GM12878 (cell line): ENCODE measurements around the gene SMAD5. TPM values are rescaled to one million over a fixed set of nuclear protein-coding genes. Genes with fewer than 3 reads are reported as not detected.

ENCODE experiments used
- ATAC-seq: fragments of 200-7000 bp; cut with Tn5 transposase; 3 replicates; pipeline ENCODE4 v1.9.1; 2020; ENCODE audit warnings: mild to moderate bottlenecking, moderate library complexity
- BruUV-seq: library from RNA; stranded (reverse); fragments of 400-500 nt; replicated peaks from 2 replicates; lab custom pipeline; 2021; lab: Mats Ljungman, UMichigan
- CTCF ChIA-PET: fragments of 300-600 bp; sonication (Branson Sonifier 250); formaldehyde crosslinking; extraction: SDS; loops from one replicate; lab custom pipeline; 2021; ENCODE audit warnings: inconsistent platforms; lab: Yijun Ruan, JAX
- POLR2A ChIA-PET: fragments of 350-600 bp; formaldehyde crosslinking; extraction: SDS; loops from one replicate; lab custom pipeline; 2021; ENCODE audit warnings: inconsistent platforms; lab: Charles Lee
- RAD21 ChIA-PET: fragments of 300-600 bp; sonication (Branson Sonifier 250); formaldehyde crosslinking; loops from one replicate; lab custom pipeline; 2023; ENCODE audit warnings: antibody characterized with exemption; ENCODE audit not compliant: unreplicated experiment; lab: Charles Lee
- SMC1A ChIA-PET: fragments of 300-600 bp; sonication (Branson Sonifier 250); formaldehyde crosslinking; loops from one replicate; lab custom pipeline; 2023; ENCODE audit not compliant: unreplicated experiment, uncharacterized antibody; lab: Charles Lee
- DNase-seq: peaks from one replicate; pipeline ENCODE4 v3.0.0-alpha.2; 2011; ENCODE audit warnings: low read depth, low spot score
- FAIRE-seq: peaks from 3 replicates; lab custom pipeline; 2011; peaks lifted over from hg19 to GRCh38; lab: Jason Lieb, UNC
- H2AFZ ChIP-seq: 2 replicates; pipeline ENCODE4 v1.6.0; 2011; ENCODE audit warnings: low read depth, low read length, control low read depth; ENCODE audit not compliant: control insufficient read depth
- H3K27ac ChIP-seq: 2 replicates; pipeline ENCODE4 v1.5.1; 2011; ENCODE audit warnings: control low read depth; ENCODE audit not compliant: control insufficient read depth, insufficient read depth
- H3K27me3 ChIP-seq, 2 experiments: replicated peaks in 1 of 2; 2 replicates each; pipeline versions ENCODE4 v1.6.0 to v1.6.1; 2011; ENCODE audit warnings: low read length in 1 of 2; ENCODE audit not compliant: control insufficient read depth in 2 of 2, insufficient read depth in 2 of 2
- H3K36me3 ChIP-seq, 2 experiments: 2 replicates each; pipeline ENCODE4 v1.5.1; 2011; ENCODE audit warnings: low read length in 1 of 2; ENCODE audit not compliant: control insufficient read depth in 2 of 2, insufficient read depth in 2 of 2
- H3K4me1 ChIP-seq: 2 replicates; pipeline ENCODE4 v1.6.1; 2011; ENCODE audit warnings: mild to moderate bottlenecking, low read length, moderate library complexity, mixed read lengths; ENCODE audit not compliant: control insufficient read depth, insufficient read depth
- H3K4me2 ChIP-seq: 2 replicates; pipeline ENCODE4 v1.6.0; 2011; ENCODE audit warnings: control low read depth; ENCODE audit not compliant: control insufficient read depth, insufficient read depth
- H3K4me3 ChIP-seq: fragments of 200-600 bp; sonication (generic); 2 replicates; pipeline ENCODE4 v1.5.1; 2016
- H3K79me2 ChIP-seq: 2 replicates; pipeline ENCODE4 v1.6.0; 2011; ENCODE audit warnings: low read length; ENCODE audit not compliant: control insufficient read depth, insufficient read depth
- H3K9ac ChIP-seq: 2 replicates; pipeline ENCODE4 v1.8.0; 2011; ENCODE audit warnings: low read length, control low read depth, mixed read lengths; ENCODE audit not compliant: control insufficient read depth, insufficient read depth
- H3K9me3 ChIP-seq: replicated peaks from 3 replicates; pipeline ENCODE4 v1.5.1; 2011; ENCODE audit warnings: mild to moderate bottlenecking, low read length; ENCODE audit not compliant: control insufficient read depth, insufficient read depth
- H4K20me1 ChIP-seq: 2 replicates; pipeline ENCODE4 v1.6.0; 2011; ENCODE audit not compliant: control insufficient read depth, insufficient read depth
- CREM ChIP-seq: IDR thresholded peaks from 2 replicates; pipeline ENCODE4 v1.6.1; 2014; ENCODE audit warnings: antibody characterized with exemption, low read depth
- DPF2 ChIP-seq: fragments of 450-650 bp; IDR thresholded peaks from 2 replicates; pipeline ENCODE4 v1.6.1; 2017; ENCODE audit warnings: mild to moderate bottlenecking
- E2F4 ChIP-seq: IDR thresholded peaks from 2 replicates; pipeline ENCODE4 v1.6.1; 2012; ENCODE audit warnings: low read depth, low read length, improper control_type of control experiment
- E4F1 ChIP-seq: fragments of 450-650 bp; IDR thresholded peaks from 2 replicates; pipeline ENCODE4 v1.6.1; 2018; ENCODE audit warnings: borderline replicate concordance, mild to moderate bottlenecking; ENCODE audit not compliant: partially characterized antibody
- GATAD2B ChIP-seq: fragments of 450-650 bp; conservative IDR thresholded peaks from 2 replicates; pipeline ENCODE4 v1.6.1; 2017; ENCODE audit warnings: low read depth, mild to moderate bottlenecking, moderate library complexity
- JUND ChIP-seq: IDR thresholded peaks from 2 replicates; pipeline ENCODE4 v1.6.1; 2012; ENCODE audit warnings: low read depth, mild to moderate bottlenecking, low read length, improper control_type of control experiment, moderate library complexity
- KDM1A ChIP-seq: fragments of 200-600 bp; sonication (generic); IDR thresholded peaks from 2 replicates; pipeline ENCODE4 v1.6.1; 2016; ENCODE audit warnings: borderline replicate concordance
- NRF1 ChIP-seq: conservative IDR thresholded peaks from 2 replicates; pipeline ENCODE4 v1.6.1; 2011; ENCODE audit warnings: mild to moderate bottlenecking, low read depth, low read length, improper control_type of control experiment
- POU2F2 ChIP-seq: IDR thresholded peaks from 3 replicates; pipeline ENCODE4 v1.6.1; 2011; ENCODE audit warnings: low read depth, mild to moderate bottlenecking, low read length, borderline replicate concordance
- RELB ChIP-seq: fragments of 450-650 bp; IDR thresholded peaks from 2 replicates; pipeline ENCODE4 v1.6.1; 2017; ENCODE audit warnings: low read depth, mild to moderate bottlenecking, moderate library complexity
- TARDBP ChIP-seq: IDR thresholded peaks from 2 replicates; pipeline ENCODE4 v1.6.1; 2016; ENCODE audit warnings: borderline replicate concordance
- TCF12 ChIP-seq: IDR thresholded peaks from 2 replicates; pipeline ENCODE4 v1.6.1; 2011; ENCODE audit warnings: low read depth, mild to moderate bottlenecking, low read length
- USF2 ChIP-seq: IDR thresholded peaks from 2 replicates; pipeline ENCODE4 v1.6.1; 2011; ENCODE audit warnings: low read depth, low read length, improper control_type of control experiment, borderline replicate concordance
- YBX1 ChIP-seq: fragments of 450-650 bp; IDR thresholded peaks from 2 replicates; pipeline ENCODE4 v1.6.1; 2016; ENCODE audit warnings: antibody characterized with exemption
- ZNF207 ChIP-seq: fragments of 450-650 bp; IDR thresholded peaks from 2 replicates; pipeline ENCODE4 v1.6.1; 2014; ENCODE audit warnings: antibody characterized with exemption, mild to moderate bottlenecking, borderline replicate concordance
- ZNF217 ChIP-seq: fragments of 450-650 bp; IDR thresholded peaks from 2 replicates; pipeline ENCODE4 v1.6.1; 2017; ENCODE audit warnings: antibody characterized with exemption, mild to moderate bottlenecking
- WGBS: methylation state at CpG from one replicate; pipeline ENCODE4 v1.1.6; 2016; ENCODE audit warnings: low lambda C conversion rate; ENCODE audit not compliant: insufficient replicate concordance, insufficient coverage; ENCODE audit errors: missing lambda C conversion rate; 5-methylcytosine and 5-hydroxymethylcytosine counted together
- in situ Hi-C: fragments of 300-500 bp; cut with MboI; formaldehyde crosslinking; loops from 9 replicates; pipeline ENCODE4 v1.14.3; 2018; ENCODE audit warnings: mixed read lengths
- intact Hi-C: fragments of 100-400 bp; cut with micrococcal nuclease; formaldehyde crosslinking; loops from one replicate; pipeline ENCODE4 v1.14.2; 2022; ENCODE audit not compliant: unreplicated experiment
- polyA plus RNA-seq, 11 experiments: library from polyadenylated mRNA; depleted of rRNA in 4 of 11; unstranded in 6 of 11; stranded (reverse) in 5 of 11; fragments of >200 nt; fragmentation: Nextera tagmentation in 4 of 11; fragmentation: Illumina TruSeq in 1 of 11; extraction: Ambion mirVana in 4 of 11; extraction: Trizol in 1 of 11; gene quantifications; 1 replicate in 1 of 11; 2 replicates in 10 of 11; pipeline versions ENCODE4 v1.2.1 to v1.2.3, GENCODE V29; 2011 to 2016; ENCODE audit warnings: inconsistent platforms in 2 of 11, missing spikeins in 2 of 11, low read depth in 1 of 11
- total RNA-seq, 4 experiments: library from RNA; depleted of rRNA in 3 of 4; stranded (reverse); fragments of >200 nt in 3 of 4; fragmentation: Illumina TruSeq in 1 of 4; extraction: Trizol in 1 of 4; gene quantifications; 2 replicates each; pipeline versions ENCODE4 v1.2.1 to v1.2.3, GENCODE V29; 2013 to 2021

SMAD5 gene
- total and polyA plus RNA-seq, 10 of the 15 experiments (the other 5 are each of a cell fraction or from before 2014, with no cell fraction given): 3.6 to 40.6 (median 11.7) TPM

GRCh38 chr5:136190091-136190720 is 57.6 kb downstream of the SMAD5 start (continued):
- TF ChIP-seq DPF2 (no peak), ZNF207 (no peak), TARDBP (no peak), CREM (no peak), NRF1 (no peak), JUND (no peak), RELB (no peak)

GRCh38 chr5:136190904-136191303 is 58.3 kb downstream of the SMAD5 start:
- FAIRE-seq (no peak), DNase-seq (no peak), ATAC-seq (no peak)
- no peaks in the 10 kb centered on the region for H3K79me2 ChIP-seq
- no peak overlapping the region for H2AFZ ChIP-seq
- intact Hi-C loops: no loop called here
- in situ Hi-C loops: no loop called here
- H3K9ac ChIP-seq: no peak overlapping the region
- no peaks in the 10 kb centered on the region for H3K4me1 ChIP-seq
- ChIA-PET RAD21 (no interaction called here), CTCF (interaction anchor here (1.1 kb wide), 1 partner anchor 290 kb away, joined by 3 read pairs; no protein-coding TSS in a partner anchor), POLR2A (interaction anchor here (0.6 kb wide), 1 partner anchor 13 kb away, joined by 4 read pairs; no protein-coding TSS in a partner anchor), SMC1A (no interaction called here)
- no peak overlapping the region for H3K4me2 ChIP-seq
- no TSS peak for BruUV-seq
- H3K9me3 ChIP-seq: no peaks in the 10 kb centered on the region
- H4K20me1 ChIP-seq: no peaks in the 10 kb centered on the region
- no peaks in the 10 kb centered on the region for H3K36me3 ChIP-seq
- no peak overlapping the region for H3K27ac ChIP-seq
- peaks cover 0 to 7% of the 10 kb centered on the region in 2 experiments; a peak in 3 of 4 replicates for H3K27me3 ChIP-seq
- 5% methylated on average over 1 of the region's 1 CpG for WGBS
- H3K4me3 ChIP-seq: no peak overlapping the region
- TF ChIP-seq POU2F2 (no peak), KDM1A (no peak), YBX1 (no peak), TCF12 (no peak), E4F1 (no peak), ZNF217 (no peak), USF2 (no peak), E2F4 (no peak), GATAD2B (no peak)
